Measurements from ENCODE around the gene ZNF575.

DNA sequence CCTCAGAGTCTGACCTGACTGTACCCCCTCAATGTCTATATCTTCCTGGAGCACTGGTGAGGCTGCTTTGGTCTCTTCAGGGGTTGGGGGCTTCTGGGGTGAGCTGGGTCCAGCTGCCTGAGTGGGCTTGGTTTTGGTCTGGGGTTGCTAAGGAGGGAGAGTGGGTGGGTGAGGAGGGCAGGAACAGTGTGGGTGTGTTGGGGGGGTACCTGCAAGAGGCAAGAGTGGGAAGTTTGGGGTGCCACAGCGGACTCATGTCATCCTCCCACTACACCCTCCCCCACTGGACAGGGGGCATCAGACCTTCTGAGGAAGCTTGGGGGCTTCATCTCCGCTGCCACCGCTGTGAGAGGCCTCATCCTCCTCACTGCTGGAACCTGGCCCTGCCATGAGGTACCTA, 13.6 kb downstream of the ZNF575 start:
- TF ChIP-seq, protein P1, sequence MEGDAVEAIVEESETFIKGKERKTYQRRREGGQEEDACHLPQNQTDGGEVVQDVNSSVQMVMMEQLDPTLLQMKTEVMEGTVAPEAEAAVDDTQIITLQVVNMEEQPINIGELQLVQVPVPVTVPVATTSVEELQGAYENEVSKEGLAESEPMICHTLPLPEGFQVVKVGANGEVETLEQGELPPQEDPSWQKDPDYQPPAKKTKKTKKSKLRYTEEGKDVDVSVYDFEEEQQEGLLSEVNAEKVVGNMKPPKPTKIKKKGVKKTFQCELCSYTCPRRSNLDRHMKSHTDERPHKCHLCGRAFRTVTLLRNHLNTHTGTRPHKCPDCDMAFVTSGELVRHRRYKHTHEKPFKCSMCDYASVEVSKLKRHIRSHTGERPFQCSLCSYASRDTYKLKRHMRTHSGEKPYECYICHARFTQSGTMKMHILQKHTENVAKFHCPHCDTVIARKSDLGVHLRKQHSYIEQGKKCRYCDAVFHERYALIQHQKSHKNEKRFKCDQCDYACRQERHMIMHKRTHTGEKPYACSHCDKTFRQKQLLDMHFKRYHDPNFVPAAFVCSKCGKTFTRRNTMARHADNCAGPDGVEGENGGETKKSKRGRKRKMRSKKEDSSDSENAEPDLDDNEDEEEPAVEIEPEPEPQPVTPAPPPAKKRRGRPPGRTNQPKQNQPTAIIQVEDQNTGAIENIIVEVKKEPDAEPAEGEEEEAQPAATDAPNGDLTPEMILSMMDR (IDR thresholded peaks at IDR 0.05; ENCODE audit: extremely low read depth in 1 of 2, insufficient read depth in 1 of 2, low read depth in 1 of 2, low read length in 2 of 2) = no peak
- TF ChIP-seq POLR2A (IDR thresholded peaks at IDR 0.05; ENCODE audit: low read depth, low read length) = no peak
- TF ChIP-seq POLR2AphosphoS5 (IDR thresholded peaks at IDR 0.05; ENCODE audit: insufficient read depth, low read depth, low read length) = no peak
- no peak for TF ChIP-seq EZH2 (IDR thresholded peaks at IDR 0.05; ENCODE audit: borderline replicate concordance, low read depth, low read length, severe bottlenecking)

Data from endothelial cell of umbilical vein (primary cell).